PFSK-1 (cell line): Measurements from ENCODE around the gene RCC1.
A peak's percentile ranks its signal among the peaks of the same experiment; 100 is the strongest.

Experiments
- FOXP2 ChIP-seq: optimal IDR thresholded peaks from 2 replicates; pipeline ENCODE3; 2011; ENCODE audit warnings: borderline replicate concordance, control low read depth, inconsistent platforms; ENCODE audit not compliant: insufficient read depth; ENCODE audit errors: extremely low read length, extremely low read depth
- POLR2AphosphoS5 ChIP-seq: IDR thresholded peaks from 2 replicates; pipeline ENCODE4 v1.6.1; 2012; ENCODE audit warnings: low read depth, mild to moderate bottlenecking, control low read depth, low read length, moderate library complexity
- REST ChIP-seq, 2 experiments: IDR thresholded peaks; 2 replicates each; pipeline versions ENCODE4 v1.6.1 to v1.8.0; 2011 to 2012; ENCODE audit warnings: low read depth in 2 of 2, low read length in 2 of 2, control low read depth in 1 of 2, inconsistent platforms in 1 of 2, mild to moderate bottlenecking in 1 of 2, moderate library complexity in 1 of 2; ENCODE audit not compliant: insufficient read depth in 1 of 2
- SIN3A ChIP-seq: IDR thresholded peaks from 2 replicates; pipeline ENCODE4 v1.6.1; 2012; ENCODE audit warnings: mild to moderate bottlenecking, low read length, moderate library complexity, borderline replicate concordance; ENCODE audit not compliant: insufficient read depth
- TAF1 ChIP-seq: IDR thresholded peaks from 2 replicates; pipeline ENCODE4 v1.6.1; 2012; ENCODE audit warnings: low read length, control low read depth, borderline replicate concordance; ENCODE audit not compliant: insufficient read depth

RCC1 gene

DNA sequence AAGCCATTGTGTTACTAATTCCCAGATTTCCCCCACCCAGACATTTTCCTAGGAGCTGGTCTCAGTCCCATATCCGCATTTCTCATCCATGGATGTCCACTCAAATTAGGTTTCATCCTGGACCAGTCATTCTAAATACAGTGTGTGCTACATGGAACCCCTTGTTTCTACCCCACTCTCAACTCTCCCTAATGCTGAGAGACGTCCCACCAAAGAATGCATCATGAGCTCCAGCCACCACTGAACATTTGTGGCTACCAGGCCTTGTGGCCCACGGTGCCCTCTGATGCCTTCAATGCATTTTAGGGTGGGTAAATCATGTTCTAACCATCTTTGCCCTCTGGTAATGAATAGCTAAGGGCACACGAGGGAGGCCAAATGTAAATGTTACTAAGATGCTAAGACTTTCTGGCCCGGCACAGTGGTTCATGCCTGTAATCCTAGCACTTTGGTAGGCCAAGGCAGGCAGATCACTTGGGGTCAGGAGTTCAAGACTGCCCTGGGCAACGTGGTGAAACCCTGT is 72.9 kb downstream of the RCC1 start:
- TF ChIP-seq TAF1 (no peak), SIN3A (no peak), FOXP2 (no peak), REST (IDR thresholded peaks at IDR 0.05; ENCODE audit: insufficient read depth in 1 of 2, low read depth in 2 of 2, low read length in 2 of 2) (no peak), POLR2AphosphoS5 (no peak; the same call in 1 of the 2 replicates)

GRCh38 chr1:28579401-28579800 is 73.6 kb downstream of the RCC1 start:
- TF ChIP-seq FOXP2, result no peak
- TF ChIP-seq POLR2AphosphoS5, result no peak; the same call in 1 of the 2 replicates
- no peak for TF ChIP-seq SIN3A
- no peak for TF ChIP-seq TAF1
- no peak for TF ChIP-seq REST (IDR thresholded peaks at IDR 0.05; ENCODE audit: insufficient read depth in 1 of 2, low read depth in 2 of 2, low read length in 2 of 2)

GRCh38 chr1:28580722-28581530 is 75.1 kb downstream of the RCC1 start:
- peak; percentile 55; the same call in 1 of the 2 replicates for TF ChIP-seq TAF1
- no peak for TF ChIP-seq REST (IDR thresholded peaks at IDR 0.05; ENCODE audit: insufficient read depth in 1 of 2, low read depth in 2 of 2, low read length in 2 of 2)
- TF ChIP-seq SIN3A, result 0 out of 2 replicates have a peak, but pooled peaks have one; percentile 27

- TF ChIP-seq SIN3A, result no peak
- peak; percentile 75 for TF ChIP-seq FOXP2
- peak; percentile 99 for TF ChIP-seq TAF1
- TF ChIP-seq POLR2AphosphoS5, result peak; percentile 100
- peak; percentile 33 to 70; a peak in 1 of 4 replicates for TF ChIP-seq REST (IDR thresholded peaks at IDR 0.05; ENCODE audit: insufficient read depth in 1 of 2, low read depth in 2 of 2, low read length in 2 of 2)
Measured at GRCh38 chr1:28581531-28582247, 75.8 kb downstream of the RCC1 start.
